HG03280 (cell line): Measurements from ENCODE around the gene FOXP4.

Experiments
- ATAC-seq: cut with Tn5 transposase; IDR thresholded peaks from one replicate; pipeline ENCODE4 v1.9.1; 2021; ENCODE audit warnings: mild to moderate bottlenecking, moderate library complexity; ENCODE audit not compliant: unreplicated experiment

The FOXP4 gene

DNA sequence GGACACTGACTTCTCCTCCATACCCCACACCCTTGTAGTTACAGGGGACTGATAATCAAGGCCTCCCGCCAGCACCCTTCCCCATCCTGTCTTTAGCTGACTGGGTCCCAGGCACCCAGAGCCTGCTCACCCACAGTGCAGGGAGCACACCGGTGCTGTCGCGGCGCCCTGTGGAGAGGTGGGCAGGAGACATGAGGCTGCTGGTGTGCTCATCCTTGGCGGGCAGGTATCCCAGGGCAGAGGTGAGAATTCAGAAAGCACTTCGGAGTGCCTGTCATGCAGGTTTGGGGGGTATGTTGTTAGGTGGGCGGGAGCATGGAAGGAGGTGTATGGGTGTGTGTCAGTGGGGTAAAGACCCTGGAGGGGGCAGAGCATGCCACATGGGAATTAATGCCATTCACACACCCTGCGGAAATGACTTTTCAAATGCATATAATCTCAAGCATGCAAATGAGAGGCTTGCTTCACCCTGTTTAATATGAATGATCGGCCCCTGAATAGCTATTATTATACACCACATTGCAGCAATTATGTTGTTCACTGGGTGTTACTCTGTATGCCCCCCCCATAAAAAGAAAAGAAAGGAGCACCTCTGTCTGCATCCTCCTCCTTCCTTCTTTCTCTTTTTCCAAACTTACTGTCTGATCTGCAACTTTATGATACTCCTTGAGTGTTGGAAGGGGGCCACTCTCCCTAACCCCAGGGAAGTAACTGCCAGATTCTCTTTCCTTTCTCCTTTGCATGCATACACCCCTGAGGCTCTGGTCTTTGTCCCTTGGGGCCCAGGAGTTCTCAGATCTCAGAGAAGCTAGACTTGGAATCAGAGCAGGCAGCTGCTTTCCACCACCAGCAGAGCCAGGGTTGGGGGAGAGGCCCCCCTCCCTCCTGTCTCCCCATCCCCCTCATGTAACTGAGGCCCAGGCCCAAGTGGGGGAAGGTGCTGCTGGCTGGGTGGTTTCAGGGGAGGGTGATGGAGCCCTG, 16.0 kb downstream of the FOXP4 start:
- no peak for ATAC-seq

DNA sequence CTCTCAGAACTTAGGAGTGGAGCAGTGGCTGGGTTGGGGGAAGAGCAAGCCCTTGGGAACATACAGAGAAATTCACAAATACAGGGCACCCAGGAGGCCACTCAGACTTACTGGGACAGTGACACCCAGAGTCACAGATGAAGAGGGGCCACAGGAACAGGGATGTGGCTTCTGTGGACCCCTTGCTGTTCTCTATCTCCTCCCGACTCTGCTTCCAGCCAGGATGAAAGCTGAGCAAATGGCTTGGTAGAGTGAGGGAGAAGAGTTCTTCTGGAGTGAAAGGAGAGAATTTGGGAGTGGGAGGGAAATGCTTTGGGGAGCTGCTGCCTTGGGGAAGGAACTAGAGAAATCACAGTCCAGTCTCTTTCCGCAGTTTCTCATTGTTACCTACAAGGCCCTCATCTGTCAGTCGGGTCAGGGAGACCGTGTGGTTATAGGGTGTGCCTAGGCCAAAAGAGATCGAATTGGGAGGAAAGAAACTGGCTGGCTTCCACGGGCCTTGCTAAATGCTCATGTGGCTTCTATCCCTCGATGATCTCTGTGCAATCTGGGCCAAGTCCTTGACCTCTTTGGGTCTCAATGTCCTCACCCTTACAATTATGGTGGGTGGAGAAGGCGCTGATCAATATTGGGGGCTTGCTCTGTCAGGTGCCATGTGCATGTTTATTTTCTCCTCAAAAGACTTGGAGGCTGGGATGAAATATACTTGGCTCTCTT, 17.0 kb downstream of the FOXP4 start:
- ATAC-seq = no peak

DNA sequence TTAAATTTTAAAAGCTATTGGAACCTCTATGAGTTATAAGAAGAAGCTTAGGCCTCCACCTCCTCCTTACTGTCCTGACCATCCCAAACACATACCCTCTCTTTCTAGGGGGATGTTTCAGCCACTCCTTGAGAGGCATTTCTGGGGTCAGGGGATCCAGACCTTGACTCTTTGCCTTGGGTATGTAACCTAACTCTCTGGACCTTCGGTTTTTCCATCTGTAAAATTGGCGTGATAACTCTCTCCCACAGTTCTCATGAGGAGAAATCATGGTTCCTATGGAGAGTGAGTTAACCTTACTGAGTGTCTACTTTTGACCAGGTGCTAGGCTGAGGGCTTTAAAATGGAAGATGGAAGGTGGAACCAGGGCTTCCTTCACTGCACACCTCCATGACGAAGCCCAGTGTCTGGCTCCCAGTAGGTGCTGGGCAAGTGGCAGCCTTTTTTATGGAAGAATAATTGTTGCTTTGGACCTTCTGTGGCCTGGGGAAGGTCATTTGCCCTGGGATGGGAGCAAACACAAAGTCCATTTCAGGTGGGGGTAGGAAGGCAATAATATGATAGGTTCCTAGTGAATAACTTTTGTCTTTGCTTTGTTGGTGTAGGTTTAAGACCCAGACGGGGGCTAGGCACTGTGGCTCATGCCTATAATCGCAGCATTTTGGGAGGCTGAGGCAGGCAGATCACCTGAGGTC, 18.4 kb downstream of the FOXP4 start:
- no peak for ATAC-seq

DNA sequence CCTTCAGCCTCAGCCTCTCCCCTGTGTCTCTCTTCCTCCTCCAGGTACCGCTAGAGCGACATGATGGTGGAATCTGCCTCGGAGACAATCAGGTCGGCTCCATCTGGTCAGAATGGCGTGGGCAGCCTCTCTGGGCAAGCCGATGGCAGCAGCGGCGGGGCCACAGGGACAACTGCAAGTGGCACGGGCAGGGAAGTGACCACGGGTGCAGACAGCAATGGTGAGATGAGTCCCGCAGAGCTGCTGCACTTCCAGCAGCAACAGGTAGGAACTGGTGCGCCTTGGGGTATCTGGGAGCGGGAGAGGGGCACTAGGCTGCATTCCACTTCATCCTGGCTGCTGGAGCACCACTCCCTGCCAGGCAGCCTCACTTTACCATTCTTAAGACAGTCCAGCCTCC, 19.5 kb downstream of the FOXP4 start:
- no peak for ATAC-seq

DNA sequence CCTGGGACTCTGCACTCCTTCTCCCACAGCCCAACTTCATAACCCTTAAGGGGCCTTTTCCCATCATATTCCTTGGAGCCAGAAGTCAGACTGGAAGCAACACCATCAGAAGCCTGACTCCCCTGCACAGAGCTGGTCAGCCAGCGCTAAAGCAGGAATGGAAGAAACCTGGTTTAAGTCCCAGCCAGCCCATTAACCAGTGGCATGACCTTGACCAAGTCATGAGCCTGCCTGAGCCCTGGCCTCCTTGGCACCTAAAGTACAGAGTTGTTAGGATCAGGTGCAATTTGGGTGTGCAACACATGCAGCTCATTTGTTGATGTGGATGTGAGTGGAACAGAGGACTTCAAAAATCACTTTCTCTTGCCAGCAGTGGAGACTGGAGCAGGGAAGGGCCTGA, 20.8 kb downstream of the FOXP4 start:
- no peak for ATAC-seq

DNA sequence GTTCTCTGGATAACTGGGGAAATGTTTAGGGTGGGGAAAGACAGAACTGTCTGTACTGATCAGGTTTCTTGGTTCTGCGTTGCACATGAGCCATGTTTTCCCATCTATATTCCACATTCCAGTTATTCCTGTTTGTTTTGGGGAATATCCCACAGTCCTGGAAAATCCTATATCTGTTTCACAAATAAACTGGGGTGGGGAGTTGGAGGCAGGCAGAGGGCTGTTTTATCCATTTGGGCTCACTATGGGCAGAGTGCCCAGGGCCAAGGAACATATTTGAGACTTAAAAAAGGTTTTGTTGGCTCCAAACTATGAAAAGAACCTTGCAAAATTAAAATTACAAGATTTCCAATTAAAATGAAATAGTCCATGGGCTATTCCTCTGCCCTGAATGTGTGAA, 21.5 kb downstream of the FOXP4 start:
- no peak for ATAC-seq

DNA sequence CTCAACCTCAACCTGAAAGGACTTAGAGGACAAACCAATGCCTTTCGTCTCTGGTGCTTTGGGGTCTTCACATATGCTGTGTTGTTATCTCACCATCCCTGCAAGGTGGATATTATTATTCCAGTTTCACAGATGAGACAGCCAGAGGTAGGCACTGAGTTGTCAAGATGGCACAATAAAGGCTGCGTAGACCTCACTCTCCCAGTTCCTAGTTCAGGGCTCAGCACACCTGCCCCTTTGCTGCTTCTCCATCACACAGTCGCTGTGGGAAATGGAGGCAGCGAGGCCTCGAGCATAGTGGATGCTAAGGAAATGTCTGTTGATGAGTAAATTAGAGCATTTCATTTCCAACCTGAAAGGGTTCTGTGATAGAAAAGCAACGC, 22.0 kb downstream of the FOXP4 start:
- no peak for ATAC-seq

DNA sequence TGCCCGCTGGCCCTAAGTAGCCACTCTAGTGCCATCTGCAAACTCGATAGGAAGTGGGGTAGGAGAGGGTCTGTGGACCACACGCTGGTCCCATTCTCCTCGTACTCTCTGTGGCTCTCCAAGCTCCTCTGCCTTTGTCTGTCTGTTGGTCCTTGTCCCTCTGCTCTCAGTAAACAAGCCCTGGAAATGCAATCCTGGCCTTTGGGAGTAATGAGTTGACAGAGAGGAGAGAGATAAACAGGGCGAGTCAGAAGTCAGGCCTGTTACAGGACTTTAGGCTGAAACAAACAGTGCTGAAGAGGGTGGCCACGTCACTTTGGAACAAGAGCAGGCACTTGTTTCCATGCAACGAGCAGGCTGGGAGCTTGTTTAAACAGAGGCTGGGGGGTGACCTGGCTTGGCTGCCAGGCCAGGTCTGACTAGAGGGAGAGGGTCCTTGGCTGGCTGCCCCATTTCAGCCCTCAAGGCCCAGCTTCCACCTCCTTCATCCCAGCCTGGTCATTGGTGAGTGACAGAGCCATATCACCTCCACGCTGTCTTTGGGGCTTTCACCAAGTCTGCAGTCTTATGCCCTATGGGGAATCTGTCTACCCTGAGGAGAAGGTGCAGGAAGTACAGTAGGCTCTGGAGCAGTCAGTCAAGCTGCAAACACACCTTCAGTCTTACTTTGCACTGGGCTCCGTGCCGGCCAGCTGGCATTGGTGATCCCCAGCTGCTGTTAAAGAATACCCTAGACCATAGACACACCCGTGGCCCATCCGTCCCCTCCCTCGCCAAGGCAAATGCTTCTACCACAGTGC, 22.6 kb downstream of the FOXP4 start:
- no peak for ATAC-seq

DNA sequence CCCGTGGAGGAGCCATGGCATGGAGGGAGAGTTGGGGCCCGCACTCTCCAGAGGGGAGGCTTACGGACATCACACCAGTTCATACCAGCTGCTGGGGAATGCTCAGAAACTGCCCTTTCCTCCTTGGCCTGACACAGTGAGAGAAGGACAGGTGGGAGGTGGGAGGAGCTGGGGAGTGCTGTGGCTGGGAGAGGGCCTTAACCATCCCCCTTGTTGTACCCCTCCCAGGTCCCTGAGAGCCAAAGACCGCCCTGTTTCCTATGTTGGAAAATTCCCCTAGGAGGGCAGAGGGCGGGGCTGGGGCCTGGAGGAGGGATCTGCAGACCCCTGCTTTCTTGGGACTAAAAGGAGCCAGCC, 24.1 kb downstream of the FOXP4 start:
- ATAC-seq = no peak

DNA sequence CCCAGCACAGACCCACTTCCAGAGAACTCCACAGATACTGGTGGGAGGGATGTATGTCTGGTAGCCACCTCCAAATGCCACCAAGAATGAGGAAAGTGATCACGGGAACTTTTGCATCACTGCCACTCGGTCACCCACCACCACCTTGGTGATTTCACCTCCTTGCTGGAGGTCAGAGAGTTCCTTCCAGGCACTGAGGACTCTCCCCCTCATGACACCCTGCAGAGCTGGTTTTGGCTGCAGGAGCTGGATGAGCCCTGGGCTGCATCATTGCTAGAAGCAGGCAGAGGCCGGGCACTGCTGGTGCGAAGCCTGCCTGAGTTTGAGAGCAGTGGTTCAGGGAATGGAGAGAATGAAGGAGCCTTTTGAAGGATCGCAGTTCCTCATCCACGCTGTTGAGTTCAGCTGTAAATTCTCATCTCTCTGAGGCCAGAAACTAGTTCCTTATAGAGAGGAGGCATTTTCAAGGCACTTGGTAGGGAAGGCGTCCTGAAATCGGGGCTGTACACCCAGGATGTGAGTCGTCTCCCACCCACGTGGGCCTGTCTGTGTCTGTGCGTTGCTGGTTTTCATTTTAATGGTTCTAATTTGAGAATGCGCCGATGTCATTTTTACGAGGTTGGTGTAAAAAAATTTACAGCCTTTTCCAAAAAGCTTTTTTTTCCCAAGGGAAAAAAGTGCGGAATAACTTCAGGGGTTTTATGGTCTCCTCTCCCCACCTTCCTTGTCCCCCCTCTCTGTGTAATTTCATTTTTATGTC, 25.0 kb downstream of the FOXP4 start:
- no peak for ATAC-seq

DNA sequence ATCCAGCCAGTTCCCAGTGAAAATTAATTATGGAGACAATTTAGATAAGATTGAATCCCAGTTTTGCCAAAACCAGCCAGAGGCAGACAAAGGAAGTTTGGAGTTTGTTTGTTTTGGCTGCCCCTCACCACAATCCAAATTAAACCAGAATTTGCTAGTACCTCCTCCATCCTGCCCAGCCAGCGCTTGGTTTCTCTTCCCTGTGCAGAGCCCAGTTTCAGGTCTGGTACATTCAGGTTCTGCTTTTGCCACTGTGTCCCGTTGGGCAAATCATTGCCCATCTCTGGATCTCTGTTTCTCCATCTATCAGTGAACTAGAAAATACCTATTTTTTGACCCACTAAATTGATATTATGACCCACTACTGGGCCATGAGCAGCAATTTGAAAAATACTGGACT, 26.4 kb downstream of the FOXP4 start:
- ATAC-seq = no peak

DNA sequence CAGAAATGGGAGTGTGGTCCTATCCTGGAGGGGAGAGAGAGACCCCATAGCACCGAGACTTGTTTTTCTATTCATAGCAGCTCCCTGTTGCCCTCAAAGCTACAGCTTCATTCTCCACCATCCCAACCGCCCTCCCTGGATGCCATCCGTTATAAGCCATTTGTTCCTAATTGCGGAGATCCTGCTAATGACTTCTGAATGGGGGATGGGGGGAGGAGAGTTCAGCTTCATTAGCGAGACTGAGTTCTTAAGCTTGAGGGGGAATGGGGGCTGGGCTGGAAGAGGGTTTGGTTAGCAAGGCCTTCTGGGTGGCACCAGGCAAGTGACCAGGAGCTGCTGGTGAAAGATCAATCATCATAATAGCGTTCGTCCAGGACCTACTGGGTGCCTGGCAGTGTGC, 27.1 kb downstream of the FOXP4 start:
- ATAC-seq = no peak

DNA sequence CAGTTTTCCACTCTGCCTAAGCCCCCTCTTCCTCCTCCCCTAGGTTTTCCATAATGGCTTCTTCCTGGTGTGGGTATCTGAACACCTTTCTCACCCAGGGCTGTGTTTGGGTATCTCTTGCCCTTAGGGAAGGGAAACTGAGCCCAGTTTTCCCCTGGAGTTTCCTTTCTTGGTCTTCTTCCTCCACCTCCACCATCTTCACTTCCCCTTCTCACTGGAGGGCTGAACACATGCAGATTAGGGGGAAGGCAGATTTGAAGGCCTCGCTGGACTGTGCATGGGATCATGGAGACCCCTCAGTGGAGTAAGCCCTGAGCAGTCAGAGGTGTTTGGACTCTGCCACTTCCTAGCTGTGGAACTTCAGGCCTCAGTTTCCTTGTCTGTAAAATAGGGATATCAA, 27.8 kb downstream of the FOXP4 start:
- ATAC-seq = no peak

DNA sequence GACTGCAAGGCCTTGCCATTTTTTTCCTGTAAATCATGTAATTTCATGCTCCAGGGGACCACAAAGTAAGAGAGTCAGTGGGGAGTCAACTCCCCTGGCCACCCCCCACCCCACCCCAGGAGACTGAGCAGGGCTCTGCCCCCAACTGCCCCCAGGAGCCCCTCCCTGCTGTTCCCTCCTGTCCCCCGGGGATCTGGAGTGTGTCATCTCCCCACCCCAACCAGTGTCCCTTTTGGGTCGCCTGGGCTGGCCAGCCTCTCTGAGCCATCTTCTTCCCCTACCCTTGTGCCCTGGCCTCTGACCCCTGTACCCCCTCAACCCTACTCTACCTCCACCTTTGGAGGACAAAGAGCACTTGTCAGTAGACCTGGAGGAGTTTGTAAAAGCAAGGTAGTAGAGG, 29.4 kb downstream of the FOXP4 start:
- ATAC-seq = no peak

DNA sequence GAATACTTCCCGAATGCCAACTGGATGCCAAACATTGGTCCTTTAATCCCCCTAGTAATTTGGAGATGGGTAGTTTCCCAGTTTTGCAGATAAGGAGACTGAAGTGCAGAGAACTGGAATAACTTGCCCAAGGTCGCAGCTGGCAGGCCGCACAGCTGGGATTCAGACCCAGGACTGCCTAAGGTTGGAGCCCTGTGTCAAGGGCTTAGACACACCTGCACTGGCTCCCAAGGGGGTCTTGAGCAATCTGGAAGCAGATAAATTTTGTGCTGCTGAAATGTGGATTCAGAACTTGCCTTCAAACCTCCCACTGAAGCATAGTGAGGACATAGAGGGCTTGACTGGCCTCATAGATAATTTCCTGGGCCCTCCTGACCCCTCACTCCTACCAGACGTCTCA, 30.5 kb downstream of the FOXP4 start:
- ATAC-seq = no peak

DNA sequence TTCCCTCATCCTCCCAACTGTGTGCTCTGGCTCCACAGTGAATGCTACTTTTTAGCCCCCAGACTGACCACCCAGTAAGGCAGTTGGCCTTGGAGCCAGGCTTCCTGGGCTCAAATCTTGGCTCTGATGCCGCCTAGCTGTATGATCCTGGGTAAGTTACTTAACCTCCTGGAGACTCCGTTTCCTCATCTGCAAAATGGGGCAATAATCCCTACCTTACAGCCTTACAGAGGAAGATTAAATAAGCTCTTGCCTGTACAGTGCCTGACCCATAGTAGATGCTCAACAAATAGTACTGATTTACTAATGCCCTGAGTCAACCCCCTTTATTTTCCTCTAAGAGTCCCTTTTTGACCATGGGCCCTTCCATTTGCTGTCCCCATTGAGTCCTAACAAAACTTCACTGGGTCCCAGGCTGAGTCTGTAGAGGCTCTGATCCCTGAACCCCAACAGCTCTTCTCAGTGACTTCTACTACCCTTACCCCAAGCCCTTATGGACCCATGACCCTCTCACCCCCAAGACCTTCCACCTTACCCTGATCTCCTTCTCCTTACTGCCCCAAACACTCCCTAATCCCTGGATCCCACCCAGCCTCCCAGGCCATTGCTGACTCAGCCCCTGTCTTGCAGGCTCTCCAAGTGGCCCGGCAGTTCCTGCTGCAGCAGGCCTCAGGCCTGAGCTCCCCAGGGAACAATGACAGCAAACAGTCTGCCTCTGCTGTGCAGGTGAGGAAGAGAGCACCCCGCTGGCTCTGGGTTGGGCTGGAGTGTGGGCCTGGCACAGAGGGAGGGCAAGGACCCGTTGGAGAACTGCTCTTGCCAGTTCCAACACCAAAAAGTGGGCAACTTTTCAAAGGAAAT, 31.4 kb downstream of the FOXP4 start:
- no peak for ATAC-seq

DNA sequence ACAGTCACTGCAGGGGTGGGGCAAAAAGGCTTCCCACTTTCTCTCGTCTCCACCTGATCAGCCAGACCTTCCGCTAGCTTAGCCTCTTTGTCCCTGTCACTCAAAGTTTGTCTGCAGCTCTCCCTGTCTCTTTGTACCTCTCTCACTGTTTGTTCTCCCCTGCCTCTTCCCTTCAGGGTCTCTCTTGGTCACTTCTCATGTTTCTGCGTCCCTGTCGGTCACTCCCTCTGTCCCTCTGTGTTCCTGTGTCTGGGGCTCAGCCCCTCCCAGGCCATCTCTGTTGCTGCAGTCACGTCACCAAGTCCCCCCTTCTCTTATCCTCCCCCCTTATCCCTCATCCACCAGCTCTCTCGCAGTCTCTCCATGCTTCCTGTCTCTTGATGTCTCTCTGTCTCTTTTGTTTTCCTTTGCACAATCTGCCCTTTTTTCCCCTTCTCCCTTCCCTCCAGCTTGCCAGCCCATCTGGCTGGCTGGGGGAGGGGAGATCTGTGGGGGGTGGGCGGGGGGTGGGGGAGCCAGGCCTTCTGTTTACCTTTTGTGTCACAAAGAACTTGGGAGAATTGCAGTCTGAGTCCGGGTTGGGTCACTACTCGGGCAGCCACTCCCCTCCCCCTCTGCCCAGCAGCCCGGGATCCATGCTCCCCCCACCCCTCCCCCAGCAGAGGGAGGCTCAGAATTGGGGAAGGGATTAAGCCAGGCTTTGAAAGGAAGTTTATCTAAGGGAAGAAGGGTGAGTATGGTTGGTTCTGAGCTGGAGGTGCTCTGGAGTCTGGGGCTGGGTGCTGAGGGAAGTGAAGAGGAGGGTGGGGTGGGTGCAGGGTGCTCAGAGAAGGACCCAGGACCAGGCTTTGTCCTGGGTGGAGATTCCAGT, 32.3 kb downstream of the FOXP4 start:
- no peak for ATAC-seq

DNA sequence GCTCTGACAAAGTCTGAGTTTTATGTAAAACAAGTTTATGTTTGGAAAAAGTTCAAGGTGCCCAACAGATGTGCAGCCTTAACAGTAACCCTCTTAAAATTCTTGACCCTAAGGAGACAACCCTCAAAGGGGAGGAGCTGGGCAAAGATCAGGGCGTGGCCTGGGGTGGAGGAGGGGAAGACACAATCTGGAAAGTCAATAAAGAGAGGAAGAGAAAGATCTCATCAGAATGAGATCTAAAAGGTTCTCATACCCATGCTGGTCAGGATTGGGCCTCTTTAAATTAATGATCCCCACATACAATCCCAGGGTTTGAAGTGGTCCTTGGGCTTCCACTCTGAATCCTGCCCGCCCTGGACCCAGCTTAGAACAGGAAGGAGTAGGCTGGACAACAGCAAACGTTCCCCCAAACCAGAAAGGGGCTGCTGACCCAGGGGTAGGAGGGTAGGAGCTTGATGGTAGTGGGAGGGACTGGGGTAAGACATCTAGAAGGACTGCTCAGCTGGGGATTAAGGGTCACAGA, 33.0 kb downstream of the FOXP4 start:
- ATAC-seq = no peak
